ENCODE results near the gene PPOX.

- TF ChIP-seq POLR2A (IDR thresholded peaks at IDR 0.05) = no peak
- no peak for TF ChIP-seq EP300 (IDR thresholded peaks at IDR 0.05)
Observed at GRCh38 chr1:161173711-161174110, 7.5 kb downstream of the PPOX start.

Data from ovary (tissue), 1 donor.